RWPE2 (cell line): Measurements from ENCODE around the gene SOX13.

Experiments
- ATAC-seq: fragments of 200-7000 bp; cut with Tn5 transposase; 3 replicates; pipeline ENCODE4 v1.9.1; 2021; ENCODE audit warnings: low read depth
- DNase-seq: peaks from one replicate; pipeline ENCODE4 v3.0.0-alpha.2; 2020; ENCODE audit warnings: low spot score
- H3K27ac ChIP-seq: fragments of 450-650 bp; 2 replicates; pipeline ENCODE4 v1.5.1; 2017; ENCODE audit warnings: mild to moderate bottlenecking; ENCODE audit not compliant: poor library complexity, severe bottlenecking
- H3K27me3 ChIP-seq: fragments of 250-450 bp; sonication (Bioruptor Pico); 2 replicates; pipeline ENCODE4 v1.5.1; 2021; ENCODE audit warnings: mild to moderate bottlenecking, moderate library complexity; ENCODE audit not compliant: insufficient read depth, poor library complexity, severe bottlenecking
- H3K36me3 ChIP-seq: fragments of 250-450 bp; sonication (Bioruptor Pico); 2 replicates; pipeline ENCODE4 v1.5.1; 2020; ENCODE audit warnings: low read depth, mild to moderate bottlenecking, moderate library complexity
- H3K4me1 ChIP-seq: fragments of 250-450 bp; sonication (Bioruptor Pico); 2 replicates; pipeline ENCODE4 v1.5.1; 2021; ENCODE audit warnings: mild to moderate bottlenecking, moderate library complexity; ENCODE audit not compliant: insufficient read depth, poor library complexity, severe bottlenecking
- H3K4me3 ChIP-seq: fragments of 250-450 bp; sonication (Bioruptor Pico); 2 replicates; pipeline ENCODE4 v1.5.1; 2021; ENCODE audit warnings: mild to moderate bottlenecking, moderate library complexity; ENCODE audit not compliant: severe bottlenecking
- H3K9me3 ChIP-seq: fragments of 250-450 bp; sonication (Bioruptor Pico); 2 replicates; pipeline ENCODE4 v1.5.1; 2021; ENCODE audit warnings: mild to moderate bottlenecking, moderate library complexity; ENCODE audit not compliant: severe bottlenecking
- TF ChIP-seq, protein P1 (sequence below): fragments of 450-650 bp; IDR thresholded peaks from one replicate; pipeline ENCODE4 v1.5.1; 2017; ENCODE audit warnings: mild to moderate bottlenecking, moderate library complexity; ENCODE audit not compliant: poor library complexity, severe bottlenecking

SOX13 gene

GRCh38 chr1:204106825-204107224, 33.9 kb downstream of the SOX13 start:
- Histone ChIP-seq H3K4me1 (peaks cover 32% of the 10 kb centered on the region), H3K27me3 (no peaks in the 10 kb centered on the region), H3K9me3 (no peaks in the 10 kb centered on the region), H3K36me3 (no peaks in the 10 kb centered on the region), H3K4me3 (no peak overlapping the region), H3K27ac (no peak overlapping the region)
- TF ChIP-seq, protein P1, sequence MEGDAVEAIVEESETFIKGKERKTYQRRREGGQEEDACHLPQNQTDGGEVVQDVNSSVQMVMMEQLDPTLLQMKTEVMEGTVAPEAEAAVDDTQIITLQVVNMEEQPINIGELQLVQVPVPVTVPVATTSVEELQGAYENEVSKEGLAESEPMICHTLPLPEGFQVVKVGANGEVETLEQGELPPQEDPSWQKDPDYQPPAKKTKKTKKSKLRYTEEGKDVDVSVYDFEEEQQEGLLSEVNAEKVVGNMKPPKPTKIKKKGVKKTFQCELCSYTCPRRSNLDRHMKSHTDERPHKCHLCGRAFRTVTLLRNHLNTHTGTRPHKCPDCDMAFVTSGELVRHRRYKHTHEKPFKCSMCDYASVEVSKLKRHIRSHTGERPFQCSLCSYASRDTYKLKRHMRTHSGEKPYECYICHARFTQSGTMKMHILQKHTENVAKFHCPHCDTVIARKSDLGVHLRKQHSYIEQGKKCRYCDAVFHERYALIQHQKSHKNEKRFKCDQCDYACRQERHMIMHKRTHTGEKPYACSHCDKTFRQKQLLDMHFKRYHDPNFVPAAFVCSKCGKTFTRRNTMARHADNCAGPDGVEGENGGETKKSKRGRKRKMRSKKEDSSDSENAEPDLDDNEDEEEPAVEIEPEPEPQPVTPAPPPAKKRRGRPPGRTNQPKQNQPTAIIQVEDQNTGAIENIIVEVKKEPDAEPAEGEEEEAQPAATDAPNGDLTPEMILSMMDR = no peak
- DNase-seq (no peak), ATAC-seq (no peak)

- Histone ChIP-seq H3K4me3 (no peak overlapping the region), H3K4me1 (peaks cover 22% of the 10 kb centered on the region), H3K36me3 (no peaks in the 10 kb centered on the region), H3K9me3 (no peaks in the 10 kb centered on the region), H3K27me3 (no peaks in the 10 kb centered on the region), H3K27ac (no peak overlapping the region)
- ATAC-seq (no peak), DNase-seq (no peak)
- TF ChIP-seq, protein P1 = no peak
These were observed 35.0 kb downstream of the SOX13 start for GRCh38 chr1:204107892-204108291.

GRCh38 chr1:204108312-204109141, 35.6 kb downstream of the SOX13 start:
- no peak for ATAC-seq
- no peak for DNase-seq
- Histone ChIP-seq H3K4me3 (no peak overlapping the region), H3K4me1 (peaks cover 15% of the 10 kb centered on the region), H3K27ac (no peak overlapping the region), H3K36me3 (no peaks in the 10 kb centered on the region), H3K9me3 (no peaks in the 10 kb centered on the region), H3K27me3 (no peaks in the 10 kb centered on the region)
- TF ChIP-seq, protein P1 = no peak

DNA sequence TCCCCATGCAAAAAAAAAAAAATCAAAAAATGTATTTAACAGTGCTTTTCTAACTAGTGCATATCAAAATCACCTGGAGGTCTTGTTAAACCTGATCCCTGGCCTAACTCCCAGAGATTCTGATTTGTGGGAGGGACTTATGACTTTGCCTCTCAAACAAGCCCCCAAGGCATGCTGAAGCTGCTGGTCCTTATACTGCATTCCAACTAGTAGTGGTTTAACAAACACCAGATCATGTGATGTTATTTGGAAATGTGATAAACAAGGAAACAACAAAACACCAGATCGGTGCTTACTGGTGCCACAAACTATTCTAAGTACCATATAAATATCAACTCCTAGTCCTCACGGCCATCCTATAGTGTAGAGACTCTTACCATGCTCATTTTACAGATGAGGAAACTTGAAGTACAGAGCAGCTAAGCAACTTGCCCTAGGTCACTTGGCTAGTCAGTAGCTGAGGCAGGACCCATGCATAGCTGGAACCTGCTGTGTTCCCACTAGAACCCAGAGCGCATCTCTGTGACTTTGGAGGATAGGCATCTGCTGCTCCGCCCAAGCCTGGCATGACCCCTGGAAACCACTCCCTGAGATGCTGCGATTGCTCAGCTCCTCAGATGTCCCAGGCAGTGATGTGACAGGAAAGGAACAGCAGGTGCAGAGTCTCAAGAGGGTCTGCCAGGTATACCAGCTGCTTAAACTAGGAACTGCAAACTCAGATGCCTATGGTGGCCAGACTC, 38.1 kb downstream of the SOX13 start:
- Histone ChIP-seq H3K4me3 (no peak overlapping the region), H3K4me1 (no peaks in the 10 kb centered on the region), H3K27ac (no peak overlapping the region), H3K9me3 (no peaks in the 10 kb centered on the region), H3K27me3 (no peaks in the 10 kb centered on the region), H3K36me3 (peaks cover 6% of the 10 kb centered on the region)
- no peak for ATAC-seq
- TF ChIP-seq, protein P1 = no peak
- no peak for DNase-seq
